PFSK-1 (cell line): Measurements from ENCODE around the gene CTXN3.

Experiments
- FOXP2 ChIP-seq: optimal IDR thresholded peaks from 2 replicates; pipeline ENCODE3; 2011; ENCODE audit warnings: borderline replicate concordance, control low read depth, inconsistent platforms; ENCODE audit not compliant: insufficient read depth; ENCODE audit errors: extremely low read length, extremely low read depth
- POLR2AphosphoS5 ChIP-seq: IDR thresholded peaks from 2 replicates; pipeline ENCODE4 v1.6.1; 2012; ENCODE audit warnings: low read depth, mild to moderate bottlenecking, control low read depth, low read length, moderate library complexity
- SIN3A ChIP-seq: IDR thresholded peaks from 2 replicates; pipeline ENCODE4 v1.6.1; 2012; ENCODE audit warnings: mild to moderate bottlenecking, low read length, moderate library complexity, borderline replicate concordance; ENCODE audit not compliant: insufficient read depth
- TAF1 ChIP-seq: IDR thresholded peaks from 2 replicates; pipeline ENCODE4 v1.6.1; 2012; ENCODE audit warnings: low read length, control low read depth, borderline replicate concordance; ENCODE audit not compliant: insufficient read depth
- TF ChIP-seq, protein P1 (sequence below), 2 experiments: IDR thresholded peaks; 2 replicates each; pipeline versions ENCODE4 v1.6.1 to v1.8.0; 2011 to 2012; ENCODE audit warnings: low read depth in 2 of 2, low read length in 2 of 2, control low read depth in 1 of 2, inconsistent platforms in 1 of 2, mild to moderate bottlenecking in 1 of 2, moderate library complexity in 1 of 2; ENCODE audit not compliant: insufficient read depth in 1 of 2

DNA sequence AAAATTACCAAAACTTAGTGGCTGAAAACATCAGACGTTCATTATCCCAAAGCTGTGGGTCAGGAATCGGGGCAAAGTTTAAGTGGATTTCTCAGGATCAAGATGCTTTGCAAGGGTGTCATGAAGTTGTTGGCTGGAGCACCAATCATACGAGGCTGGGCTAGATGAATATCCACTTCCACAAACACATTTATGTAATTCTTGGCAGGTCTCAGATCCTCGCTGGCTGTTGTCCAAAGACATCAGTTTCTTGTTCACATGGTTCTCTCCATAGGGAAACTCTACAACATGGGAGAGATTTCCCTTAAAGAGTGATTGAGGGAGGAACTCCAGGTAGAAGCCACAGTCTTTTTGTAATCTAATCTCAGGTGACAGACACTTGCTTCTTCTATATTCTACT, 34.1 kb downstream of the CTXN3 start:
- TF ChIP-seq POLR2AphosphoS5 (no peak), FOXP2 (no peak), TAF1 (no peak), SIN3A (no peak)
- TF ChIP-seq, protein P1, sequence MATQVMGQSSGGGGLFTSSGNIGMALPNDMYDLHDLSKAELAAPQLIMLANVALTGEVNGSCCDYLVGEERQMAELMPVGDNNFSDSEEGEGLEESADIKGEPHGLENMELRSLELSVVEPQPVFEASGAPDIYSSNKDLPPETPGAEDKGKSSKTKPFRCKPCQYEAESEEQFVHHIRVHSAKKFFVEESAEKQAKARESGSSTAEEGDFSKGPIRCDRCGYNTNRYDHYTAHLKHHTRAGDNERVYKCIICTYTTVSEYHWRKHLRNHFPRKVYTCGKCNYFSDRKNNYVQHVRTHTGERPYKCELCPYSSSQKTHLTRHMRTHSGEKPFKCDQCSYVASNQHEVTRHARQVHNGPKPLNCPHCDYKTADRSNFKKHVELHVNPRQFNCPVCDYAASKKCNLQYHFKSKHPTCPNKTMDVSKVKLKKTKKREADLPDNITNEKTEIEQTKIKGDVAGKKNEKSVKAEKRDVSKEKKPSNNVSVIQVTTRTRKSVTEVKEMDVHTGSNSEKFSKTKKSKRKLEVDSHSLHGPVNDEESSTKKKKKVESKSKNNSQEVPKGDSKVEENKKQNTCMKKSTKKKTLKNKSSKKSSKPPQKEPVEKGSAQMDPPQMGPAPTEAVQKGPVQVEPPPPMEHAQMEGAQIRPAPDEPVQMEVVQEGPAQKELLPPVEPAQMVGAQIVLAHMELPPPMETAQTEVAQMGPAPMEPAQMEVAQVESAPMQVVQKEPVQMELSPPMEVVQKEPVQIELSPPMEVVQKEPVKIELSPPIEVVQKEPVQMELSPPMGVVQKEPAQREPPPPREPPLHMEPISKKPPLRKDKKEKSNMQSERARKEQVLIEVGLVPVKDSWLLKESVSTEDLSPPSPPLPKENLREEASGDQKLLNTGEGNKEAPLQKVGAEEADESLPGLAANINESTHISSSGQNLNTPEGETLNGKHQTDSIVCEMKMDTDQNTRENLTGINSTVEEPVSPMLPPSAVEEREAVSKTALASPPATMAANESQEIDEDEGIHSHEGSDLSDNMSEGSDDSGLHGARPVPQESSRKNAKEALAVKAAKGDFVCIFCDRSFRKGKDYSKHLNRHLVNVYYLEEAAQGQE (IDR thresholded peaks at IDR 0.05; ENCODE audit: insufficient read depth in 1 of 2, low read depth in 2 of 2, low read length in 2 of 2), result no peak
